Stimulated activated CD8-positive, alpha-beta memory T cell treated with anti-CD3 and anti-CD28 coated beads, Interleukin-2, amount 100 ng/mL, for 1 hour (primary cell): ENCODE results near the gene ATP6V1G2.
A peak's percentile ranks its signal among the peaks of the same experiment; 100 is the strongest.

Experiments
- DNase-seq, 2 donors: peaks; one replicate each; pipeline ENCODE4 v3.0.0-alpha.2; 2020; ENCODE audit warnings: low read depth in 2 of 2

ATP6V1G2 gene

DNA sequence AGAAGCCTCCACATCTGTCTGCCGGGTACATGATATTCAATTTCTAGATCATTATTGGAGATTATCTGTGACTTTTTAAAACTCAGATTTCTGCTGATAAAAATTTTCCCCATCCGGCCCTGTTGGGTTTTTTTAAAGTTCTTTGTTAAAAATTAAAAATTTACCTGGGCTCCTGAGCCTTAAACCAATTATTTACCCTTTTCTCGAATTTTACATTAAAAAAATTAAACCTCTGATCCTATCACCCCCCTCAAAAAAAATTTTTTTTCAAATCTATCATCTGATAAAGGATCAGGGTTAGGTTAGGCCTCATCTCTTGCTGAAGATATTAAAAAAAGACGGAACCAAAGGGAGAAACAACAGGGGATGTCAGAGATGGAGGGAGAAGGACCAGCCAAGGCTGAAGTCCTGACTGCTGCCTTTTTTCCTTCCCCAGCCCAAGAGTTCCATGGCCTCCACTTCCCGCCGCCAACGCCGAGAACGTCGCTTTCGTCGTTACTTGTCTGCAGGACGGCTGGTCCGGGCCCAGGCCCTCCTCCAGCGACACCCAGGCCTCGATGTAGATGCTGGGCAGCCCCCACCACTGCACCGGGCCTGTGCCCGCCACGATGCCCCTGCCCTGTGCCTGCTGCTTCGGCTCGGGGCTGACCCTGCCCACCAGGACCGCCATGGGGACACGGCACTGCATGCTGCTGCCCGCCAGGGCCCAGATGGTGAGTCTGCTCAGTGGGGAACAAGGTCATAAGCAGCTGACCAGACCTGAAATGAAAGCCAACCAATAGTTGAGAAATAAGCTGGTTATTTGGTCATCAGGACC is 1.5 kb upstream of the ATP6V1G2 start:
- no peak for DNase-seq

DNA sequence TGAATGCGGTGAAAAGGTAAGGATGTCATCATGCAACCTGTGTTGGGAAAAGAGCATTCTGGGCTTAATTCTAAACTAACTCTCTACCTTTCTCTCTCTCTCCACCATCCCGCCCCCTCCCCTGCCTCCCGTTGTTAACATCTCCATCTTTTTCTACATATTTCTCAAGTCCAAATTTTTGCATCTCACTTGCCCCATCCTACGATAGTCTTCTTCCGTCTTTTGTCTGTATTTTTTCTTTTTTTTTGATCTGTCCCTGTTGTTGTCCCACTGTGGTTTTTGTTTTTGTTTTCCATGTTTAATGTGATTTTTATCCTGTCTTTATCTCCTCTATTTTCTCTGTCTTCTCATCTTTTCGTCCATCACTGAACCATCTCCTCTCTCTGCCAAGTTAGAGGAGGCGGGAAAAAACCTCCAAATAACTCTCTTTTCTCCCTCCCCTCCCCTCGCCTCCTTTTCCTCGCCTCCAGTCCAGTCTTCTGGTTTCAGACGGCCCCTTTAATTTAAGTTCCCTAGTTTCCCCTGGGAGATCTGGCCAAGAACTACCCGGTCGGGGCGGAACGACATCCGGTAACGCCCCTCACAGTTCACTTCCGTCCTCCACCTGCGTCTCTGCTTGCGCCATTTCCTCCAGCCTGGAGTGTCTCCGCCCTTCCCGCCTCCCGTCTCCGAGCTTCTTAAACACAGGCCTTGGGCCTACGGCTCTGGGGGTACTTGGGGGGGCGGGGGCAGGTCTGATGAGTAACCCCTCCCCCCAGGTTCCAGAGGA is 734 bp upstream of the ATP6V1G2 start, which contains the start of gene NFKBIL1:
Gene NFKBIL1, plus strand, starts transcription at position 651 of the 769 bp plus-strand sequence. Its CDS starts 87 bp downstream, at position 738.
- peak; percentile 73 to 81 for DNase-seq

DNA sequence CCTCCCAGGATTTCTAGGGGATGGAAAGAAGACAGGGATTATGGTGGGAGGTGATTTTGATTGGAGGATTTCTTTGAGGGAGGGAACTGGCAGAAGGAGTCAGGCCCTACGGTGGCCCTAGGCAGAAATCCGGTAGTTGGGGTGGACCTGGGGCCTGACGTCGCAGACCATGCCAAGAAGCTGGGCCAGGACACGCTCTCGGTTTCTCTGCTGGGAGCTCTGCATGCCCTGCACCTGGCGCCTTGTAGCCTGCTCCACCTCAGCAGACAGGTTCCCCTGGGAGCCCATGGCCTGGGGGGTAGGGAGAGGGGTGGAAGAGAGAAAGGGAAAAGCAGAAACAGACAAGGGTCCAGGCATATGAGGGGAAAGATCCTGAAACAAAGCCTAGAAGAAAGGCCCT is 1.1 kb downstream of the ATP6V1G2 start:
- no peak for DNase-seq

DNA sequence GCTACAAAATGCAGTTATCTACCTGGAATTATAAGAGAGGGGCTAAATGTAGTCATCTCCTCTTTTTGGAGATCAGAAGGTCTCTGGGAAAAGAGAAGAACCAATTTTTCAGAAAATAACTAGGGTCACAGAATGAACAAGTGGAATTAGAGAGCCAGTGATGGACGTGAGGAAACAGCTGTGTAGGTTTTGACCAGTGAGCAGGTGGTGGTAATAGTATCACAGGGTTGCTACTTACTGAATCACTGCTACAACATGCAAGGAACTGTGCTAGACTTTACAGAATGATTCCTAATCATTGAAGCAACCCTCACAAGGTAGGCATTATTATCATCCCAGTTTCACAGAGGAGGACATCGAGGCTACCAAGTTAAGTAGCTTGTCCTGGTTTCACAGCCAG is 1.7 kb downstream of the ATP6V1G2 start:
- no peak for DNase-seq

GRCh38 chr6:31543639-31544038 is 2.8 kb downstream of the ATP6V1G2 start:
- no peak for DNase-seq

DNA sequence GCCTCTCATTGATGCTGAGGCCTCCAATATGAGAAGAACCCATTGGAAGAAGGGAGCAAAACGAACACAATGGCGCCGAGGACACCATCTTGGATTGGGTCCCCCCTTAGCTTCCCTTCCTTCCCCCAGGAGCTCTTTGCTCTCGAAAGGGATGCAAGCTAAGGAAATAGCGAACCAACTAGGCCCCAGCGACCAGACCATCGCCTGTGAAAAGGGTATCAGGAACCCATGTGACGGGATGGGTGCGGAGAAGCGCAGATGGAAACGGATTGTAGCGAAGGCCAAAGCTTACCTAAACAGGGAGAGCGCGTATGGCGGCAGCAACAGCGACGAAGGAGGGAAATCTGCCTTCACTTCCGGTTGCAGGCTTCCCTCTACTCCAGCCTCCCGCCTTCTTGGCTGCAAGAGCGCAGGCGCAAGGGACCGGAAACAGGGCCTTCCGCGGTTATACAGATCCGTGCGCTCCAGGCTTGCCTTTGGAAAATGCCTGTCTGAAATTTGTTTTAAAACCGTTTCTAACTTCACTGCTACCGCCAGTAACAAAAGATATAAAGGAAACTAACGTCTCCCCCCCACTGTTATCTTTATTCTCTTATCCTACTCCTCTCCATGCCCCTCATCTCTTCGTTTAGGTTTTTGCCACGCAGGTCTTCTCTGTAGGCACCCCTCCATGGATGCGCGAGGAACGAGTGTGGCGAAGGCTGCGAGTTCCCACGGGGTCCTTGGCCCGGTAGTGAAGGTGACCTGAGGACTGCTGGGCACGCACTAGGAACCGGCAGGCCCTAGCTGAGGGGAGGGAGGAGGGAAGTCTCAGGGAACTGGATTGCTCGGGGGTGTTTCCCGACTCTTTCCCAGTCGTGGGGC is 4.5 kb downstream of the ATP6V1G2 start, which contains the start of gene DDX39B:
Gene DDX39B, minus strand, starts transcription at position 346 of the 864 bp plus-strand sequence. CDS start 1,471 bp downstream, outside the sequence.
- DNase-seq: peak; percentile 84 to 91

DNA sequence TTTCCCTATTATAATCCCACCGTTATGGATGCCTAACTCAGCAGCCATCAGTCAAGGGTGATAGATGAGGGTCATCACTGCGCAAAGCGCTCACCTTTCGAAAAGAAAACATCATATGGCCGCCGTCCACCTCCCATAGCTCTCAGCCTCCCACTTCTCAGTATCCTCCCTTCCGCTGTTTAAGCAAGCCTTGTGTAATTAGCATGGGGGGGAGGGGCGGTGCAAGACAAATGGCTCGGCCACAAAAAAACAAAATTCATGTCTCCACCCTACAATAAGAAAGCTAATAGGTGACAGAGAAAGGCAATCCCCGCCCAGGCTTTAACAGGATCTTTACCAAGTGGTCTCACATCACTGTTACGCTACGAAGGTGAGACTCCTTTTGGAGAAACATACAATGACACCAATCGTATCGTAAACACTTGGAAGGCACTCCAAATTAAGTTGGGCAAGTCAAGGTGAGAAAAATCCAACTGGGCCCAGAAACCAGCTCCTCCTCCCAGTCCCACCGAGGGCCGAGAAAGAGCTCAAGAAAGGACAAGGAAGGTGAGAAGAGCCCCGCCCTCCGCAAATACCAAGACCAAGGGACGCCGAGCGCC is 5.2 kb downstream of the ATP6V1G2 start:
- DNase-seq: peak; percentile 20 to 49

DNA sequence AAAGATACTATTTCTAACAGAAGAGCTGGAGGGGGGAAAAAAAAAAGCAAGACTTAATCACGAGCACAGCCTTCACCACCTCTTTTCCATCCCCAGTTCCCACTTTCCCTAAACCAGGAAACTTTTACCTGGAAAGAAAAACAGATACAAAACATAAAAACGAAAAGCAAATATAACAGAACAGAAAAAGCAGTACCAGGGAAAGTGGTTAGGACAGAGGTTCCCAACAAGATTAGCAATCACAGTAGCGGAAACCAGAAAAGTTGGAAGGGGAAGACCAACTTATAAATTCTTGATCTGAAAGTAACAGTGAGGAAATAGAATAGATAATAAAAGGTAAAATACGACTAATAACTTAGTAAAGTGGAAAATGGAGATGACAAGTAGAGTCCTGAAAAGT is 5.8 kb downstream of the ATP6V1G2 start:
- DNase-seq: no peak

DNA sequence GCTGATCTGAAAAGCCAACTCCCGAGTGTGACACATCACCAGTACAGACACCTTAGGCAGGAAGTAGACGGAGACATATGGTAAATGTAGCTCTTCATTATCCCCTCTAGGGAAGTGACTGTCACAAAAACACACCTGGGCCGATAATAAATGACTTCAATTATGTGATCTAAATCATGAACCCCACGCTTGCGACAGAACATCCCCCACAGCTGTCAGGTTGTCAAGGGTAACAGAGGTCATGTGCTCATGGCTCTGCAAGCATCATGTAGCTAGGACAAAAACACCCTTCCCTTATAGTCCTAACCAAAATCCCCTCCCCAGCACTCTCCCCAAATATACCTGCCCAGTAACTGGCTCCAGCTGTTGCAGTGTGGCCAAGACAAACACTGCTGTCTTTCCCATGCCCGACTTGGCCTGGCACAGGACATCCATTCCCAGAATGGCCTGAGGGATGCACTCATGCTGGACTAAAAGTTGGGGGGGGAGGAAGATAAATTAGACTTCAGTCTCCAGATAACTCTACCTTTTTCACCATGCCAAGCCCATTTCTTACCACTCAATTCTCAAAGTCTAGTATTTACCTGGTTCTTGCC is 7.5 kb downstream of the ATP6V1G2 start:
- DNase-seq: no peak

- no peak for DNase-seq
These were observed 10.7 kb downstream of the ATP6V1G2 start for GRCh38 chr6:31535538-31536324.

DNA sequence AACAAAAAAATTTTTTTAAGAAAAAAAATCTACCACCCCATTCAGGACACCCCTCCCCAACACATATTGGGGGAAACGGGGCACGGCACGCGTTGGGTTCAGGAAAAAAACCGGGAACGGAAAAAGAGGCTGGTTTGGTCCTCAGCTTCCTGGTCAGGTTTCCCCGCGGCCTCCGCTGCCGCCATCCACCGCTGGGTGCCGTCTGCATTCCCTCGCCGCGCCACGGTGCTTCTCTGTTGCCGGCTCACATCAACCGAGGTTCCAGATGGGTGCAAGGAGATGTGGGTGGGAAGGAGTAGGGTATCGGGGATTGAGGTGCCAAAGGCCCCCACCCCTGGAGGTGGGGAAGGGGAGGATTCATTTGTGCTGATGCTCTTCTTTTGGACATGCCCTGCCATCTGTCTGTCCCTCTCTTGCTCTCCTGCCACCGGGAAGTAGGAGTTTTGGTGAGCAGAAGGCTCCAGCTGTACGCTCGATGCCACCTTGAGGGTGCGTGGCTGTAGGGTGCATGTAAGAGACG is 11.8 kb downstream of the ATP6V1G2 start:
- DNase-seq: no peak

DNA sequence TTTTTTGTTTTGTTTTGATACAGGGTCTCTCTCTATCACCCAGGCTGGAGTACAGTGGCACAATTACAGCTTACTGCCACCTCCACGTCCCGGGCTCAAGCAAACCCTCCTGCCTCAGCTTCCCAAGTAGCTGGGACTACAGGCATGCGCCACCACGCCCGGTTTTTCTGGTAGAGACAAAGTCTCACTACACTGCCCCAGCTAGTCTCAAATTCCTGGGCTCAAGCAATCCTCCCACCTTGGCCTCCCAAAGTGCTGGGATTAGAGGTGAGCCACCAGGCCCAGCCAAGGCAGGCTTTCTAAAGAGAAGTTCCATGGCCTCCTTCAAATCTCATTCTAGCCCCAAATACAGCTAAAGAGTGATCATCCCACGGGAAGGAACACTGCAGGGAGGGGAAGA is 12.4 kb downstream of the ATP6V1G2 start:
- DNase-seq: no peak

- no peak for DNase-seq
These were observed 13.0 kb downstream of the ATP6V1G2 start for GRCh38 chr6:31533455-31533841.

GRCh38 chr6:31532644-31533454 is 13.6 kb downstream of the ATP6V1G2 start:
- no peak for DNase-seq

DNA sequence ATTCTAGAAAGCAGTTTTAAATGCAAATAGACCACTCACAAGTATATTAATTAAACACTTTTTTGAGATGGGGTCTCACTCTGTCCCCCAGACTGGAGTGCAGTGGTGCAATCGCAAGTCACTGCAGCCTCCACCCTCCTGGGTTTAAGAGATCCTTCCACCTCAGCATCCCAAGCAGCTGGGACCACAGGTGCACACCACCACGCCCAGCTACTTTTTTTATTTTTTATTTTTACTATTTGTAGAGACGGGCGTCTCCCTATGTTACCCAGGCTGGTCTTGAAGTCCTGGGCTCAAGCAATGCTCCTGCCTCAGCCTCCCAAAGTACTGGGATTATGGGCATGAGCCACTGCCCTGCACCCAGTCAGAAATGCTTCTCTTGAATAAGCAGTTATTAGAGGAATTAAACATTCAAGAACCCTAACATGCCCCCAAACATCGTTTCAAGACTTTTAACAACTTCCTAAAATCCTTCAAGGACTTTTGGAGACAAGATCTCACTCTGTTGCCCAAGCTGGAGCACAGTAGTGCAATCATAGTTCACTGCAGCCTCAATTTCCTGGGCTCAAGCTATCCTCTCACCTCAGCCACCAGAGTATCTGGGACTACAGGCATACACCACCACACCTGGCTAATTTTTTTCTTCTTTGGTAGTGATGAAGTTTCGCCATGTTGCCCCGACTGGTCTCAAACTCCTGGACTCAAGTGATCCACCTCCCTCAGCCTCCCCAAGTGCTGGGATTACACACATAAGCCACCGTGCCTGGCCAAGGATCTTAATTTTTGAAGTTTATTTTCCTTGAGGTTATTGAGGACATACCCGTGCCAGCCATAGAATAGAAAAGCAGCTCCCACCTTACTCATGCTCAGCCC is 14.4 kb downstream of the ATP6V1G2 start:
- DNase-seq: no peak

GRCh38 chr6:31531162-31531561 is 15.2 kb downstream of the ATP6V1G2 start:
- no peak for DNase-seq

GRCh38 chr6:31530659-31531058 is 15.7 kb downstream of the ATP6V1G2 start:
- DNase-seq: no peak
